Cardiac muscle cell (in vitro differentiated cells and primary cell): ENCODE measurements around the gene SGTA. TPM values are rescaled to one million over a fixed set of nuclear protein-coding genes. Genes with fewer than 3 reads are reported as not detected.
"Not testable (repeated sequence)": the region's sequence is repeated elsewhere in the genome, so short reads cannot be mapped to it uniquely, and the experiment has no call there.

ENCODE experiments used
- DNase-seq, 2 donors: peaks; one replicate each; pipeline versions ENCODE4 v3.0.0 to v3.0.0-alpha.2; 2010 to 2017; ENCODE audit warnings: low read depth in 1 of 2, low spot score in 1 of 2
- H3K27ac ChIP-seq: fragments of 200-600 bp; sonication (generic); 2 replicates; pipeline ENCODE4 v1.5.1; 2016
- H3K27me3 ChIP-seq: fragments of 200-600 bp; sonication (generic); 2 replicates; pipeline ENCODE4 v1.6.0; 2016; ENCODE audit warnings: control low read depth
- H3K36me3 ChIP-seq: fragments of 200-600 bp; sonication (generic); 2 replicates; pipeline ENCODE4 v1.5.1; 2016; ENCODE audit warnings: control low read depth
- H3K4me1 ChIP-seq: fragments of 200-600 bp; sonication (generic); 2 replicates; pipeline ENCODE4 v1.8.1; 2017; ENCODE audit warnings: low read depth, mild to moderate bottlenecking, mixed run types
- H3K4me3 ChIP-seq: fragments of 200-600 bp; sonication (generic); 2 replicates; pipeline ENCODE4 v1.5.1; 2016; ENCODE audit warnings: mild to moderate bottlenecking
- H3K9me3 ChIP-seq: fragments of 200-600 bp; sonication (generic); 2 replicates; pipeline ENCODE4 v1.5.1; 2017; ENCODE audit warnings: low read depth, mild to moderate bottlenecking, control low read depth
- CTCF ChIP-seq: IDR thresholded peaks from 2 replicates; pipeline ENCODE4 v1.5.1; 2012; ENCODE audit warnings: low read depth, mild to moderate bottlenecking, low read length
- polyA plus RNA-seq: library from polyadenylated mRNA; unstranded; fragments of >200 nt; fragmentation: Nextera tagmentation; extraction: Ambion mirVana; gene quantifications from 2 replicates; pipeline ENCODE4 v1.2.1, GENCODE V29; 2016
- total RNA-seq: library from RNA; depleted of rRNA; stranded (reverse); fragments of >200 nt; gene quantifications from 2 replicates; pipeline ENCODE4 v1.2.3, GENCODE V29; 2016

Gene SGTA
- total and polyA plus RNA-seq, 2 experiments from 2014 or later, result 102 to 135 TPM

- H3K4me1 ChIP-seq, result no peaks in the 10 kb centered on the region
- H3K27ac ChIP-seq, result no peak overlapping the region
- DNase-seq, result no peak
- TF ChIP-seq CTCF, result no peak
- no peaks in the 10 kb centered on the region for H3K27me3 ChIP-seq
- peaks cover 4% of the 10 kb centered on the region for H3K36me3 ChIP-seq
- no peaks in the 10 kb centered on the region for H3K9me3 ChIP-seq
- no peak overlapping the region for H3K4me3 ChIP-seq
Measured at GRCh38 chr19:2822846-2823245, 39.8 kb upstream of the SGTA start.

- peak in 1 of 2 donors; percentile 52 for DNase-seq
- Histone ChIP-seq H3K36me3 (no peaks in the 10 kb centered on the region), H3K9me3 (no peaks in the 10 kb centered on the region), H3K4me3 (peak overlapping the region; percentile 78), H3K27ac (peak overlapping the region; percentile 83), H3K27me3 (no peaks in the 10 kb centered on the region), H3K4me1 (no peaks in the 10 kb centered on the region)
- TF ChIP-seq CTCF, result no peak
Measured at GRCh38 chr19:2820112-2820702, 37.1 kb upstream of the SGTA start.

- Histone ChIP-seq H3K27me3 (no peaks in the 10 kb centered on the region), H3K36me3 (peaks cover under 1% of the 10 kb centered on the region), H3K4me1 (no peaks in the 10 kb centered on the region), H3K27ac (peak within 1 kb of the TSS; percentile 83), H3K4me3 (peak within 1 kb of the TSS; percentile 78), H3K9me3 (no peaks in the 10 kb centered on the region)
- DNase-seq, result peak; percentile 97 to 99
- peak; percentile 96 for TF ChIP-seq CTCF
Measured at GRCh38 chr19:2819540-2820111, 36.6 kb upstream of the SGTA start, which contains the start of gene ZNF554. TSS of gene ZNF554 (plus strand) at chr19:2819868. CDS start at chr19:2820072, 204 bp downstream.

- not testable (repeated sequence) for H3K9me3 ChIP-seq, H3K4me3 ChIP-seq, H3K27me3 ChIP-seq, H3K4me1 ChIP-seq, DNase-seq, H3K36me3 ChIP-seq, H3K27ac ChIP-seq
Measured at GRCh38 chr19:2817237-2817829, 34.3 kb upstream of the SGTA start.

GRCh38 chr19:2816641-2817040 is 33.6 kb upstream of the SGTA start:
- no peak for DNase-seq
- H3K4me3 ChIP-seq, result no peak overlapping the region
- H3K4me1 ChIP-seq, result no peaks in the 10 kb centered on the region
- no peaks in the 10 kb centered on the region for H3K27me3 ChIP-seq
- H3K36me3 ChIP-seq, result peaks cover 5% of the 10 kb centered on the region
- no peaks in the 10 kb centered on the region for H3K9me3 ChIP-seq
- no peak overlapping the region for H3K27ac ChIP-seq
- TF ChIP-seq CTCF, result no peak

GRCh38 chr19:2815923-2816322 is 32.9 kb upstream of the SGTA start:
- H3K36me3 ChIP-seq, result peaks cover 8% of the 10 kb centered on the region
- TF ChIP-seq CTCF, result no peak
- DNase-seq, result no peak
- no peaks in the 10 kb centered on the region for H3K4me1 ChIP-seq
- no peak overlapping the region for H3K4me3 ChIP-seq
- H3K27me3 ChIP-seq, result no peaks in the 10 kb centered on the region
- H3K9me3 ChIP-seq, result no peaks in the 10 kb centered on the region
- no peak overlapping the region for H3K27ac ChIP-seq
